ENCODE measurements around the gene GCC2. TPM values are rescaled to one million over a fixed set of nuclear protein-coding genes. Genes with fewer than 3 reads are reported as not detected.

Gene GCC2
- total and polyA plus RNA-seq, 2 experiments from 2014 or later: 39.4 to 48.1 TPM

- Histone ChIP-seq H3K36me3 (replicated peaks; ENCODE audit: insufficient read depth, low read depth) (peaks cover 3% of the 10 kb centered on the region), H3K9me3 (ENCODE audit: low read depth) (peaks cover 10% of the 10 kb centered on the region), H3K27ac (no peak overlapping the region), H3K4me2 (no peak overlapping the region), H3K27me3 (no peaks in the 10 kb centered on the region), H3K79me2 (peaks cover 68% of the 10 kb centered on the region), H3K9me2 (replicated peaks; ENCODE audit: insufficient read depth) (no peaks in the 10 kb centered on the region), H4K20me1 (ENCODE audit: insufficient read depth, poor library complexity, severe bottlenecking) (no peaks in the 10 kb centered on the region), H2AFZ (no peak overlapping the region), H3K4me3 (no peak overlapping the region), H3K4me1 (ENCODE audit: insufficient read depth) (no peaks in the 10 kb centered on the region)
- no peak for DNase-seq (ENCODE audit: low spot score)
- WGBS (ENCODE audit: low lambda C conversion rate, missing lambda C conversion rate): 86% methylated on average over 4 of the region's 4 CpGs
- TF ChIP-seq EZH2 (IDR thresholded peaks at IDR 0.05; ENCODE audit: borderline replicate concordance) (no peak), CTCF (IDR thresholded peaks at IDR 0.05; ENCODE audit: poor library complexity) (no peak), EZH2phosphoT487 (IDR thresholded peaks at IDR 0.05; ENCODE audit: low read depth, severe bottlenecking, unreplicated experiment) (no peak)
These were observed 11.5 kb downstream of the GCC2 start for GRCh38 chr2:108460345-108461037.

GRCh38 chr2:108477099-108477498, 28.1 kb downstream of the GCC2 start:
- Histone ChIP-seq H3K36me3 (replicated peaks; ENCODE audit: insufficient read depth, low read depth) (no peaks in the 10 kb centered on the region), H3K4me2 (no peak overlapping the region), H3K79me2 (no peaks in the 10 kb centered on the region), H4K20me1 (ENCODE audit: insufficient read depth, poor library complexity, severe bottlenecking) (no peaks in the 10 kb centered on the region), H3K27me3 (no peaks in the 10 kb centered on the region), H3K9me3 (ENCODE audit: low read depth) (no peaks in the 10 kb centered on the region), H3K9me2 (replicated peaks; ENCODE audit: insufficient read depth) (no peaks in the 10 kb centered on the region), H3K4me1 (ENCODE audit: insufficient read depth) (no peaks in the 10 kb centered on the region), H2AFZ (no peak overlapping the region), H3K4me3 (no peak overlapping the region), H3K27ac (no peak overlapping the region)
- no peak for TF ChIP-seq EZH2 (IDR thresholded peaks at IDR 0.05; ENCODE audit: borderline replicate concordance)
- TF ChIP-seq EZH2phosphoT487 (IDR thresholded peaks at IDR 0.05; ENCODE audit: low read depth, severe bottlenecking, unreplicated experiment): no peak
- TF ChIP-seq CTCF (IDR thresholded peaks at IDR 0.05; ENCODE audit: poor library complexity): no peak
- no peak for DNase-seq (ENCODE audit: low spot score)
- 89% methylated on average over 1 of the region's 1 CpG for WGBS (ENCODE audit: low lambda C conversion rate, missing lambda C conversion rate)

- no peak overlapping the region for H2AFZ ChIP-seq
- peaks cover 5% of the 10 kb centered on the region for H3K36me3 ChIP-seq (replicated peaks; ENCODE audit: insufficient read depth, low read depth)
- TF ChIP-seq EZH2phosphoT487 (IDR thresholded peaks at IDR 0.05; ENCODE audit: low read depth, severe bottlenecking, unreplicated experiment): no peak
- no peak for TF ChIP-seq CTCF (IDR thresholded peaks at IDR 0.05; ENCODE audit: poor library complexity)
- no peak for TF ChIP-seq EZH2 (IDR thresholded peaks at IDR 0.05; ENCODE audit: borderline replicate concordance)
- H3K27me3 ChIP-seq: no peaks in the 10 kb centered on the region
- no peak for DNase-seq (ENCODE audit: low spot score)
- no peaks in the 10 kb centered on the region for H3K9me2 ChIP-seq (replicated peaks; ENCODE audit: insufficient read depth)
- no peaks in the 10 kb centered on the region for H3K79me2 ChIP-seq
- H4K20me1 ChIP-seq (ENCODE audit: insufficient read depth, poor library complexity, severe bottlenecking): no peaks in the 10 kb centered on the region
- 89% methylated on average over 2 of the region's 2 CpGs for WGBS (ENCODE audit: low lambda C conversion rate, missing lambda C conversion rate)
- H3K27ac ChIP-seq: no peak overlapping the region
- H3K4me2 ChIP-seq: no peak overlapping the region
- no peaks in the 10 kb centered on the region for H3K4me1 ChIP-seq (ENCODE audit: insufficient read depth)
- no peak overlapping the region for H3K4me3 ChIP-seq
- H3K9me3 ChIP-seq (ENCODE audit: low read depth): no peaks in the 10 kb centered on the region
These were observed 36.2 kb downstream of the GCC2 start for GRCh38 chr2:108485253-108485652.

Data from hepatocyte (in vitro differentiated cells).